ENCODE results near the gene S100PBP.

GRCh38 chr1:32784817-32785216 is 32.6 kb upstream of the S100PBP start:
- TF ChIP-seq CTBP1 (IDR thresholded peaks at IDR 0.05; ENCODE audit: borderline replicate concordance): no peak
- no peak for TF ChIP-seq BHLHE40 (IDR thresholded peaks at IDR 0.05; ENCODE audit: borderline replicate concordance)
